ENCODE data around the gene XIAP.

XIAP gene

DNA sequence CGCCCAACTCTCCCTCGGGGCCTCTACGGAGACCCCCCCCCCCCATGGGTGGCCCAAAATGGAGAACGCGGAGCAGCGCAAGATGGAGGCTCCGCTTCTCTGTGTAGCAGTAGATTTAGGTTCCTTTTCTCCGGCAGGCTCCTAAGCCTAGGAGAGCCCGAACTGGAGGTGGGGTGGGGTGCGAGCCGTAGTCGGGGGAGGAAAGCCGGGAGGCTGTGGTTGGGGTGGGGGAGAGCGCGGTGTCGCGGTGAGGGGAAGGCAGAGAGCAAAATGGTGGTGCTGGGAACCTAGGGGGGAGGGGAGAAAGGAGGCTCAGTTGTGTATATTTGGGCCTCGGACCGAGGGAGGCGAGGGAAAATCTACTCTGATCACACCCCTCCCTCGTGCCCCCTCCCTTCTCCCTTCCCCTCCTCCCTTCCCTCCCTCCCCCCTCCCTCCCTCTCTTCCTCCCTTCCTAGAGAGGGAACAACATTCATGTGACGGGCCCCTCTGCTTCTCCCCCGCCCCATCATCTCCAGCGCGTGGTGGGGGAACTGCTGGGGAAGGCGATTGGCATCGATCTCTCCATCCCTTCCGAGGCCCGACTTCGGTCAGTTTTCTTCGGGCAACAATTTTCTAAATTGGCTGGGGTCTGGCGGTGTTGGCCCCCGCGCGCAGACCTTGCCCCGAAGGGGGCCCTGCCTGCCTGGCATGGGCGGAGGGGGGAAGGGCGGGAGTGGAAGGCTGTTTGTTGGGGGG lies 101.6 kb downstream of the XIAP start, which contains the start of gene STAG2:
Gene STAG2, plus strand, starts transcription at position 439 of the 738 bp plus-strand sequence. CDS start 60,922 bp downstream, outside the sequence.
- peak; percentile 78 for DNase-seq

DNA sequence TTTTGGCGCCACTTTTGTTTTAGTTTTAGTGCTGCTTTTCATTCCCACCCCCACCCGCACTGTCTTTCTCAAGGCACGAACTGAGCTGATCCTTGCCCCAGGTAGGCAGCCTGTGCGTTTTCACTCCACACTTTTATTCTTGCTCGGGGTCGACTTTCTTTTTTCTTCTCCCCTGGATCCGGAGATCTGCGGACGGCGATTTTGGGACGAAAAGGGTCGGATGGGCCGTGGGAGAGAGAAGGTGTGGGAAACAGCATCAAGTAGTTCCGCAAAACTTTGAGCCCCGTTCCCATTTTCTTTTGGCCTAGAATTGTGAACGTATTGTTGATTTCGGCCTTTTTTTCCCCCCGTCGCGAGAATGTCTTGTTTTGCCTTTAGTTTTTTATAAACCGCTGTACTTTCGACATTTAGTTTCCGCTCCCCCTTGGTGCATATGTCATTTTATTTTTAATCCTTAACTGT lies 102.2 kb downstream of the XIAP start:
- no peak for DNase-seq

DNA sequence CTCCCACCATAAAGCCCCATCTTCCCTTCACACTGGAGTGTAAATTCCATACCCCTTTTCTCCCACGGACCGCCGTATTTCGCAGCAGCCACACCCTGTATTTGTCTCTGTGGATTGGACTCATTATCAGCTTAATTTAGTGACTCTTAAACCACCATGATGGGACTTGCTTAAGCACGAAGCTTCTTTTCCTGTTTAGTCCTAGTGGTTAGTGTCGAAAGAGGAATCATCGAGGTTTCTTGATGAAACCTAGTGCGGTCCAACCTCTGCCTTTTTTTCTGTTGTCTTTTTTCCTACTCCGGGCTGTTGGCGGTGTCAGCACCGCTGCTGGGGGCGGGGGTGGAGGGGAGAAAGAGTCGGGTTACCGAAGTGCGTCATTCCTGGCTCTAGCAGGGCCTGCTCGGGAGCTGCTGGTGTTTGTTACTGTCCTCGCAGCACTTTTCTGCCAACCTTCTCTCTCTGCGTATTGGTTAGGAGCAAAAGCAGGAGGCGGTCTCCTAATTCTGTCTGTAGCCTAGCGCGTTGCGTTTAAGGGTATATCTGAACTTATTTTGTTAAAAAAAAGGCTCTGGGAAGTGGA lies 103.0 kb downstream of the XIAP start:
- peak; percentile 85 for DNase-seq
